CD4-positive, alpha-beta T cell (primary cell): ENCODE data around the gene COX19. TPM values are rescaled to one million over a fixed set of nuclear protein-coding genes. Genes with fewer than 3 reads are reported as not detected.

ENCODE experiments used
- ATAC-seq: fragments of 200-7000 bp; cut with Tn5 transposase; one replicate; pipeline ENCODE4 v1.10.0; 2022; ENCODE audit warnings: mild to moderate bottlenecking; ENCODE audit not compliant: poor library complexity
- CTCF ChIA-PET: fragments of 350-600 bp; sonication (Branson Sonifier 250); formaldehyde crosslinking; loops from one replicate; lab custom pipeline; 2021; ENCODE audit warnings: antibody characterized with exemption, inconsistent platforms; lab: Charles Lee
- POLR2A ChIA-PET: fragments of 350-600 bp; sonication (Branson Sonifier 250); formaldehyde crosslinking; loops from one replicate; lab custom pipeline; 2021; ENCODE audit warnings: antibody characterized with exemption, inconsistent platforms; lab: Charles Lee
- DNase-seq, 14 experiments: peaks; one replicate each; pipeline ENCODE4 v3.0.0-alpha.2; 2013 to 2020; ENCODE audit warnings: mixed read lengths in 2 of 14
- H3K27ac ChIP-seq, 2 donors: one replicate each; pipeline versions ENCODE4 v1.5.1 to v1.7.0; 2013; ENCODE audit warnings: low read length in 2 of 2, low read depth in 1 of 2, mild to moderate bottlenecking in 1 of 2
- H3K27me3 ChIP-seq, 2 experiments: 1 replicate in 1 of 2; 2 replicates in 1 of 2; pipeline versions ENCODE4 v1.6.1 to v1.7.0; 2013; ENCODE audit warnings: low read length in 2 of 2, control low read depth in 1 of 2, mild to moderate bottlenecking in 1 of 2, moderate library complexity in 1 of 2; ENCODE audit not compliant: insufficient read depth in 2 of 2, control insufficient read depth in 1 of 2
- H3K36me3 ChIP-seq: one replicate; pipeline ENCODE4 v1.6.1; 2013; ENCODE audit warnings: low read length, control low read depth; ENCODE audit not compliant: insufficient read depth
- H3K4me1 ChIP-seq: one replicate; pipeline ENCODE4 v1.6.1; 2013; ENCODE audit warnings: low read length, control low read depth; ENCODE audit not compliant: insufficient read depth
- H3K4me3 ChIP-seq: one replicate; pipeline ENCODE4 v1.5.1; 2013; ENCODE audit warnings: mild to moderate bottlenecking, low read length, moderate library complexity
- H3K9me3 ChIP-seq, 2 experiments: 1 replicate in 1 of 2; 2 replicates in 1 of 2; pipeline versions ENCODE4 v1.6.1 to v1.7.0; 2013; ENCODE audit warnings: low read length in 2 of 2, mild to moderate bottlenecking in 2 of 2, control low read depth in 1 of 2, moderate library complexity in 1 of 2; ENCODE audit not compliant: control insufficient read depth in 1 of 2, insufficient read depth in 1 of 2
- H3K27ac Mint-ChIP-seq: one replicate; pipeline ENCODE4 v1.8.0; 2020; ENCODE audit warnings: mixed read lengths
- H3K27me3 Mint-ChIP-seq: one replicate; pipeline ENCODE4 v1.8.0; 2021; ENCODE audit warnings: mixed read lengths
- H3K36me3 Mint-ChIP-seq: one replicate; pipeline ENCODE4 v1.8.0; 2021; ENCODE audit warnings: low read depth, mixed read lengths
- H3K4me1 Mint-ChIP-seq: one replicate; pipeline ENCODE4 v1.8.0; 2021; ENCODE audit warnings: low read depth, mixed read lengths
- H3K4me3 Mint-ChIP-seq: one replicate; pipeline ENCODE4 v1.8.0; 2020; ENCODE audit warnings: mild to moderate bottlenecking, mixed read lengths
- H3K9me3 Mint-ChIP-seq: one replicate; pipeline ENCODE4 v1.8.0; 2020; ENCODE audit warnings: mixed read lengths
- CTCF ChIP-seq: fragments of 200-600 bp; IDR thresholded peaks from one replicate; pipeline ENCODE4 v1.8.0; 2022; ENCODE audit warnings: antibody characterized with exemption, mild to moderate bottlenecking
- intact Hi-C, 2 experiments: fragments of 100-400 bp; cut with DNase I in 1 of 2; cut with micrococcal nuclease in 1 of 2; formaldehyde crosslinking; loops; one replicate each; pipeline versions ENCODE4 v1.15.1 to v1.9.0; 2023 to 2025; cut with DNase I, micrococcal nuclease
- total RNA-seq, 174 experiments: library from RNA in 2 of 174; stranded (reverse) in 2 of 174; gene quantifications; one replicate each; pipeline ENCODE4 v1.2.3 and lab custom pipeline; 2021 to 2026

Gene COX19
- total RNA-seq, 2 experiments from 2014 or later = 47.7 to 51.8 TPM

GRCh38 chr7:982511-983003, 7.2 kb upstream of the COX19 start:
- no peak for TF ChIP-seq CTCF
- Histone ChIP-seq H3K9me3 (peaks cover 0 to 6% of the 10 kb centered on the region in 2 experiments), H3K27me3 (peaks cover 3 to 9% of the 10 kb centered on the region in 2 experiments), H3K27ac (no peak overlapping the region), H3K4me1 (no peaks in the 10 kb centered on the region), H3K4me3 (no peak overlapping the region), H3K36me3 (no peaks in the 10 kb centered on the region)
- intact Hi-C loops = no loop called here
- CTCF ChIA-PET = interaction anchor here (2.1 kb wide), 1 partner anchor 11 kb away, joined by 11 read pairs; no protein-coding TSS in a partner anchor
- Mint-ChIP-seq H3K36me3 (no peaks in the 10 kb centered on the region), H3K27ac (no peak overlapping the region), H3K4me1 (no peaks in the 10 kb centered on the region), H3K4me3 (no peak overlapping the region), H3K27me3 (peaks cover 5% of the 10 kb centered on the region), H3K9me3 (no peaks in the 10 kb centered on the region)
- ATAC-seq (no peak), DNase-seq (no peak)
- POLR2A ChIA-PET = no interaction called here

- Histone ChIP-seq H3K27ac (no peak overlapping the region), H3K4me3 (no peak overlapping the region), H3K36me3 (no peaks in the 10 kb centered on the region), H3K4me1 (no peaks in the 10 kb centered on the region), H3K27me3 (peaks cover 0 to 7% of the 10 kb centered on the region in 2 experiments), H3K9me3 (peaks cover 0 to 6% of the 10 kb centered on the region in 2 experiments)
- TF ChIP-seq CTCF = no peak
- intact Hi-C loops = no loop called here
- H3K36me3 Mint-ChIP-seq = no peaks in the 10 kb centered on the region
- CTCF ChIA-PET = interaction anchor here (2.1 kb wide), 1 partner anchor 11 kb away, joined by 11 read pairs; no protein-coding TSS in a partner anchor
- no peak overlapping the region for H3K4me3 Mint-ChIP-seq
- H3K4me1 Mint-ChIP-seq = no peaks in the 10 kb centered on the region
- H3K27me3 Mint-ChIP-seq = peaks cover 5% of the 10 kb centered on the region
- DNase-seq (no peak), ATAC-seq (no peak)
- POLR2A ChIA-PET = no interaction called here
- no peak overlapping the region for H3K27ac Mint-ChIP-seq
- H3K9me3 Mint-ChIP-seq = no peaks in the 10 kb centered on the region
Observed at GRCh38 chr7:981793-982510, 6.6 kb upstream of the COX19 start.

GRCh38 chr7:979886-980571, 4.7 kb upstream of the COX19 start:
- no peak overlapping the region for H3K4me3 ChIP-seq
- TF ChIP-seq CTCF = no peak
- intact Hi-C loops = loop anchor here in 1 of 2 experiments (5.0 kb wide), 2 partner anchors 67 to 157 kb away; a partner anchor contains a TSS
- DNase-seq = no peak
- no peak overlapping the region for H3K4me3 Mint-ChIP-seq
- no peaks in the 10 kb centered on the region for H3K27me3 Mint-ChIP-seq
- no peak for ATAC-seq
- peaks cover 0 to 6% of the 10 kb centered on the region in 2 experiments for H3K9me3 ChIP-seq
- POLR2A ChIA-PET = no interaction called here
- peaks cover under 1% of the 10 kb centered on the region for H3K4me1 Mint-ChIP-seq
- H3K27ac ChIP-seq = no peak overlapping the region
- H3K27ac Mint-ChIP-seq = no peak overlapping the region
- CTCF ChIA-PET = interaction anchor here (0.9 kb wide), 1 partner anchor 13 kb away, joined by 3 read pairs; no protein-coding TSS in a partner anchor
- H3K27me3 ChIP-seq = no peaks in the 10 kb centered on the region
- H3K9me3 Mint-ChIP-seq = no peaks in the 10 kb centered on the region
- peaks cover 6% of the 10 kb centered on the region for H3K4me1 ChIP-seq
- H3K36me3 Mint-ChIP-seq = no peaks in the 10 kb centered on the region
- H3K36me3 ChIP-seq = no peaks in the 10 kb centered on the region
